ENCODE data around the gene WBP11. TPM values are rescaled to one million over a fixed set of nuclear protein-coding genes. Genes with fewer than 3 reads are reported as not detected.

WBP11 gene
- total RNA-seq (2022) (51.3 and 56.6 TPM in 2 replicates), Bru-seq, nascent RNA (percentile 94 among the genes with signal in this experiment), BruChase-seq, experiment 1, labeled RNA remaining after a 6-hour chase (percentile 92 among the genes with signal in this experiment), BruChase-seq, experiment 2, labeled RNA remaining after a 2-hour chase (percentile 94 among the genes with signal in this experiment)
- long read RNA-seq, full-length matches to known transcripts, result 152 of 171 reads
- long read RNA-seq, partial matches to known transcripts, result 6 of 171 reads
- long read RNA-seq, other reads (novel, unspliced or antisense), result 13 of 171 reads

DNA sequence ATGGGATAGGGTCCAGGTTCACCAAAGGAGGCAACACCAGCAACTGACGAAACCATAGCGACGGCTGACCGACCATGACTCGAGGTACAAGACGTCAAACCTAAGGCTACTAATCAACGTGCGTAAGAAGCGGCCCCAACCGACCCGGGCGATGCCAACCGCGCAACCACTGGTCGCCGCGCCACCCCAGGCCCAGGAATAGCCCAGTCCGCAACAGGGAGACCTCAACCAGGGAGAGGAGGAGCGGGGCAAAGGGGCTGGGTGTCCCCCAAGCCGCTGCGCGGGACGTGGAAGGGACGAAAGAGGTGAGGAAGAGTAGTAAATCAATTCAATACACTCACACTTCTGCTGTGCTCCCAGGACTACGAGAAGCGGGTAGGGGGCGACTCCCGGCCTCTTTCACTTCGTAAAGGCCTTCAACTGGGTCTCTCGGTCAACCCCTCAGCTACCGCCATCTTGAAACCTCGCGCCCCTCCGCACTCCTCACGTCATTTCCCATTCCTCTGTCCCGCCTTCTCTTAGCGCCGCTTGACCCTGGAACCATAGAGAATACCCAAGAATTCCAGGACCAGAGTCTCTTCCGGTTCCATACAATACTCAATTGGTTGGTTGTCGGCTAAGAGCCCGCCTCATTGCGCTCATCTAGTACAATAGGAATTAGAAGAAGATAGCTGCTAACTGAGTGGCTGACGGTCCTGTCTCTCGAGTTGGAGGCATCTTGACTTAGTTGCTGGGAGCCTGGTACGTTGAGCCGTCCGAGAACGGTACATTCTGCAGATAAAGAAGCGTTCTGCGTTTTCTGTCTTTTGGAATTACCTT lies at the start of gene WBP11, which contains the start of gene C12orf60:
Gene WBP11, minus strand, starts transcription at position 468 of the 819 bp plus-strand sequence. CDS start 2,095 bp downstream, outside the sequence.
Gene C12orf60, plus strand, starts transcription at position 660 of the 819 bp plus-strand sequence. CDS start 19,266 bp downstream, outside the sequence.
- ChIA-PET POLR2A (interaction anchor here (0.6 to 6.9 kb wide), 30 partner anchors 8 to 859 kb away, joined by 3 to 285 read pairs (median 5); a partner anchor contains a TSS), CTCF (interaction anchor here (0.6 to 2.1 kb wide), 6 partner anchors 25 to 419 kb away, joined by 3 to 6 read pairs (median 4); a partner anchor contains a TSS)
- no peaks in the 10 kb centered on the region for H3K27me3 Mint-ChIP-seq (ENCODE audit: insufficient read depth, unreplicated experiment)
- intact Hi-C loops (cut with micrococcal nuclease), result loop anchor here (1.0 to 2.0 kb wide), 3 partner anchors 22 to 34 kb away; a partner anchor contains a TSS
- TF ChIP-seq, protein P1, sequence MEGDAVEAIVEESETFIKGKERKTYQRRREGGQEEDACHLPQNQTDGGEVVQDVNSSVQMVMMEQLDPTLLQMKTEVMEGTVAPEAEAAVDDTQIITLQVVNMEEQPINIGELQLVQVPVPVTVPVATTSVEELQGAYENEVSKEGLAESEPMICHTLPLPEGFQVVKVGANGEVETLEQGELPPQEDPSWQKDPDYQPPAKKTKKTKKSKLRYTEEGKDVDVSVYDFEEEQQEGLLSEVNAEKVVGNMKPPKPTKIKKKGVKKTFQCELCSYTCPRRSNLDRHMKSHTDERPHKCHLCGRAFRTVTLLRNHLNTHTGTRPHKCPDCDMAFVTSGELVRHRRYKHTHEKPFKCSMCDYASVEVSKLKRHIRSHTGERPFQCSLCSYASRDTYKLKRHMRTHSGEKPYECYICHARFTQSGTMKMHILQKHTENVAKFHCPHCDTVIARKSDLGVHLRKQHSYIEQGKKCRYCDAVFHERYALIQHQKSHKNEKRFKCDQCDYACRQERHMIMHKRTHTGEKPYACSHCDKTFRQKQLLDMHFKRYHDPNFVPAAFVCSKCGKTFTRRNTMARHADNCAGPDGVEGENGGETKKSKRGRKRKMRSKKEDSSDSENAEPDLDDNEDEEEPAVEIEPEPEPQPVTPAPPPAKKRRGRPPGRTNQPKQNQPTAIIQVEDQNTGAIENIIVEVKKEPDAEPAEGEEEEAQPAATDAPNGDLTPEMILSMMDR (IDR thresholded peaks at IDR 0.05; ENCODE audit: unreplicated experiment), result no peak
- H3K36me3 Mint-ChIP-seq (ENCODE audit: insufficient read depth, unreplicated experiment), result peaks cover 32% of the 10 kb centered on the region
- H3K4me3 Mint-ChIP-seq (ENCODE audit: unreplicated experiment), result no peak within 1 kb of the TSS
- DNase-seq (ENCODE audit: unreplicated experiment), result peak; percentile 99
- peaks cover 9% of the 10 kb centered on the region for H3K4me1 Mint-ChIP-seq (ENCODE audit: insufficient read depth, unreplicated experiment)
- H3K27ac Mint-ChIP-seq (ENCODE audit: low read depth, unreplicated experiment), result no peak within 1 kb of the TSS
- BruUV-seq (replicated peaks), result TSS peak; percentile 46
- H3K9me3 Mint-ChIP-seq (ENCODE audit: unreplicated experiment), result no peaks in the 10 kb centered on the region

DNA sequence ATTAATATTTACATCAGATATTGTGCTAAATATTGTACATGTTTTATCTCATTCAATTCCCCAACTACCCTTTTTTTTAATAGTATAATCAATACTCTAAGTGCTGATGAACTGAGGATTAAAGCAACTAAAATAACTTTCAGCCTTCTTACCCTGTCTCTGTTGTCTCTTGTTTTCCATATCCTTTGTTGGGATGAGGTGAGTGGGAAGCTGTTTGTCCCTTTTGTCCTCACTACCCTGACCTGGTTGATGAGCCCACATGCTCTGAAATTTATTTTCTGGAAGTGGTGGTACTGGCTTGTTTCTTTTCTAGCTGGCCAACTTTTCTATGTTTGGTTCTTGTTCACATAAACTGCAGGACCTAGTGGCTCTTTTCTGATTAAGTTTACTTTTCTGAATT lies 49.6 kb upstream of the WBP11 start:
- CTCF ChIA-PET, result interaction anchor here (0.6 to 1.9 kb wide), 5 partner anchors 21 to 369 kb away, joined by 3 to 8 read pairs (median 3); partner anchors contain the start of gene RERG

DNA sequence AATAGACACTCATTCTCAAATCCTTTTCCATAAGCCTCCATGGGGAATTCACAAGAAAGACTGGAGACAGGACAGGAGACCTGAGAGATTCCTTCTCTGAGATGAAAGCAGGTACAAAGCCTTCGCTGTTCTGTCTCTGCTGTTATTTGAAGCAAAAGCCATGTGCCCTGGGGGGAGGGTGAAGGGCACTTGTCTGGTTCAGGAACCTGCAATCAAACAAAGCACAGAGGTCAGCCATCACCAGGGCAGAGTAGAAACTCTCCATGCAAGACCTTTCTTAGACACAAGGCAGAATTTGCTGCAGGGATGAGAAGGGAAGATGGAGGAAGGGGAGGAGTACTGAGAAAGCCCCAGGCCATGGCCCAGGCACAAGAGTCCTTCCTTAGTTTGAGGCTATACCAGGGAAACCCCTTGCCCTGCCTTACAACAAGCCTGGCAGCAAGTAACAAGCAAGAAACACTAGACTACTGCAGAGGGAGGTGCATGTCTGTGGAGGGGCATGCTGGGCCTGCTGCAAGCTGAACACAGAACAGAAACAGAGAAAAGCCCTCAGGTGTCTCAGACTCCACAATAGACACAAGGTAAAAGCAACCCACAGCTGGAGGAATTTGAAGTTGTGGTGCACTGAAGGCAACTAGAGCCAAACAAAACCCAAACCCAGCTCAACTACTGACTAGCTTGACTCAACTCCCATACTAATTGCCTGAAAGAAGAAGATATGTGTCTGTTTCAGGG lies 47.8 kb upstream of the WBP11 start:
- TF ChIP-seq, protein P1 (IDR thresholded peaks at IDR 0.05; ENCODE audit: unreplicated experiment), result no peak
- intact Hi-C loops (cut with micrococcal nuclease), result no loop called here
- Mint-ChIP-seq H3K9me3 (ENCODE audit: unreplicated experiment) (no peaks in the 10 kb centered on the region), H3K4me1 (ENCODE audit: insufficient read depth, unreplicated experiment) (no peaks in the 10 kb centered on the region), H3K36me3 (ENCODE audit: insufficient read depth, unreplicated experiment) (no peaks in the 10 kb centered on the region), H3K4me3 (ENCODE audit: unreplicated experiment) (no peak overlapping the region), H3K27ac (ENCODE audit: low read depth, unreplicated experiment) (no peak overlapping the region), H3K27me3 (ENCODE audit: insufficient read depth, unreplicated experiment) (no peaks in the 10 kb centered on the region)
- CTCF ChIA-PET, result interaction anchor here (0.9 to 1.5 kb wide), 3 partner anchors 40 to 300 kb away, joined by 3 to 4 read pairs (median 4); no protein-coding TSS in a partner anchor
- POLR2A ChIA-PET, result interaction anchor here (0.7 kb wide), 1 partner anchor 26 kb away, joined by 3 read pairs; no protein-coding TSS in a partner anchor
- no peak for DNase-seq (ENCODE audit: unreplicated experiment)
- no TSS peak for BruUV-seq (replicated peaks)

More for the DNA sequence above, 49.6 kb upstream of the WBP11 start:
- Mint-ChIP-seq H3K27ac (ENCODE audit: low read depth, unreplicated experiment) (no peak overlapping the region), H3K4me3 (ENCODE audit: unreplicated experiment) (no peak overlapping the region), H3K36me3 (ENCODE audit: insufficient read depth, unreplicated experiment) (no peaks in the 10 kb centered on the region), H3K9me3 (ENCODE audit: unreplicated experiment) (peaks cover 7% of the 10 kb centered on the region), H3K27me3 (ENCODE audit: insufficient read depth, unreplicated experiment) (no peaks in the 10 kb centered on the region), H3K4me1 (ENCODE audit: insufficient read depth, unreplicated experiment) (no peaks in the 10 kb centered on the region)
- POLR2A ChIA-PET, result interaction anchor here (0.6 to 0.7 kb wide), 3 partner anchors 68 to 155 kb away, joined by 3 read pairs; no protein-coding TSS in a partner anchor
- intact Hi-C loops (cut with micrococcal nuclease), result no loop called here
- TF ChIP-seq, protein P1 (IDR thresholded peaks at IDR 0.05; ENCODE audit: unreplicated experiment), result no peak
- BruUV-seq (replicated peaks), result no TSS peak
- DNase-seq (ENCODE audit: unreplicated experiment), result no peak

Measured in MCF 10A (cell line).